ENCODE data around the gene ANO4.

ANO4 gene

GRCh38 chr12:100962086-100962712 lies 167.6 kb downstream of the ANO4 start:
- Histone ChIP-seq H3K27me3 (ENCODE audit: control insufficient read depth, insufficient read depth, low read length) (no peaks in the 10 kb centered on the region), H3K4me1 (ENCODE audit: control insufficient read depth, insufficient read depth, low read length) (no peaks in the 10 kb centered on the region), H3K27ac (ENCODE audit: low read length) (no peak overlapping the region), H3K9me3 (ENCODE audit: control insufficient read depth, insufficient read depth, low read length) (no peaks in the 10 kb centered on the region), H3K36me3 (ENCODE audit: control insufficient read depth, insufficient read depth, low read length) (no peaks in the 10 kb centered on the region), H3K4me3 (ENCODE audit: low read length) (no peak overlapping the region)
- no CpG with 5 or more reads among the region's 5 CpGs for WGBS (ENCODE audit: insufficient coverage, insufficient read length)
- DNase-seq (ENCODE audit: low read depth, low spot score) = no peak

GRCh38 chr12:100963381-100963780 lies 168.8 kb downstream of the ANO4 start:
- no CpG with 5 or more reads among the region's 3 CpGs for WGBS (ENCODE audit: insufficient coverage, insufficient read length)
- Histone ChIP-seq H3K9me3 (ENCODE audit: control insufficient read depth, insufficient read depth, low read length) (no peaks in the 10 kb centered on the region), H3K36me3 (ENCODE audit: control insufficient read depth, insufficient read depth, low read length) (no peaks in the 10 kb centered on the region), H3K4me3 (ENCODE audit: low read length) (no peak overlapping the region), H3K27me3 (ENCODE audit: control insufficient read depth, insufficient read depth, low read length) (no peaks in the 10 kb centered on the region), H3K4me1 (ENCODE audit: control insufficient read depth, insufficient read depth, low read length) (no peaks in the 10 kb centered on the region), H3K27ac (ENCODE audit: low read length) (no peak overlapping the region)
- no peak for DNase-seq (ENCODE audit: low read depth, low spot score)

GRCh38 chr12:100964028-100964427 lies 169.5 kb downstream of the ANO4 start:
- H3K27ac ChIP-seq (ENCODE audit: low read length) = no peak overlapping the region
- no CpG with 5 or more reads among the region's 2 CpGs for WGBS (ENCODE audit: insufficient coverage, insufficient read length)
- DNase-seq (ENCODE audit: low read depth, low spot score) = no peak
- no peak overlapping the region for H3K4me3 ChIP-seq (ENCODE audit: low read length)
- no peaks in the 10 kb centered on the region for H3K27me3 ChIP-seq (ENCODE audit: control insufficient read depth, insufficient read depth, low read length)
- no peaks in the 10 kb centered on the region for H3K4me1 ChIP-seq (ENCODE audit: control insufficient read depth, insufficient read depth, low read length)
- H3K36me3 ChIP-seq (ENCODE audit: control insufficient read depth, insufficient read depth, low read length) = no peaks in the 10 kb centered on the region
- H3K9me3 ChIP-seq (ENCODE audit: control insufficient read depth, insufficient read depth, low read length) = no peaks in the 10 kb centered on the region

- Histone ChIP-seq H3K27me3 (ENCODE audit: control insufficient read depth, insufficient read depth, low read length) (no peaks in the 10 kb centered on the region), H3K27ac (ENCODE audit: low read length) (no peak overlapping the region), H3K4me3 (ENCODE audit: low read length) (no peak overlapping the region), H3K36me3 (ENCODE audit: control insufficient read depth, insufficient read depth, low read length) (no peaks in the 10 kb centered on the region), H3K4me1 (ENCODE audit: control insufficient read depth, insufficient read depth, low read length) (no peaks in the 10 kb centered on the region), H3K9me3 (ENCODE audit: control insufficient read depth, insufficient read depth, low read length) (no peaks in the 10 kb centered on the region)
- no peak for DNase-seq (ENCODE audit: low read depth, low spot score)
- no CpG with 5 or more reads among the region's 1 CpG for WGBS (ENCODE audit: insufficient coverage, insufficient read length)
Observed at GRCh38 chr12:100967189-100967588, 172.6 kb downstream of the ANO4 start.

- Histone ChIP-seq H3K27ac (ENCODE audit: low read length) (no peak overlapping the region), H3K4me3 (ENCODE audit: low read length) (no peak overlapping the region), H3K4me1 (ENCODE audit: control insufficient read depth, insufficient read depth, low read length) (no peaks in the 10 kb centered on the region), H3K36me3 (ENCODE audit: control insufficient read depth, insufficient read depth, low read length) (no peaks in the 10 kb centered on the region), H3K9me3 (ENCODE audit: control insufficient read depth, insufficient read depth, low read length) (no peaks in the 10 kb centered on the region), H3K27me3 (ENCODE audit: control insufficient read depth, insufficient read depth, low read length) (no peaks in the 10 kb centered on the region)
- WGBS (ENCODE audit: insufficient coverage, insufficient read length) = no CpG with 5 or more reads among the region's 4 CpGs
- DNase-seq (ENCODE audit: low read depth, low spot score) = no peak
Observed at GRCh38 chr12:100970894-100971293, 176.3 kb downstream of the ANO4 start.

GRCh38 chr12:100972121-100972520 lies 177.5 kb downstream of the ANO4 start:
- Histone ChIP-seq H3K27me3 (ENCODE audit: control insufficient read depth, insufficient read depth, low read length) (no peaks in the 10 kb centered on the region), H3K4me3 (ENCODE audit: low read length) (no peak overlapping the region), H3K36me3 (ENCODE audit: control insufficient read depth, insufficient read depth, low read length) (no peaks in the 10 kb centered on the region), H3K9me3 (ENCODE audit: control insufficient read depth, insufficient read depth, low read length) (no peaks in the 10 kb centered on the region), H3K4me1 (ENCODE audit: control insufficient read depth, insufficient read depth, low read length) (no peaks in the 10 kb centered on the region), H3K27ac (ENCODE audit: low read length) (no peak overlapping the region)
- no CpG with 5 or more reads among the region's 2 CpGs for WGBS (ENCODE audit: insufficient coverage, insufficient read length)
- DNase-seq (ENCODE audit: low read depth, low spot score) = no peak

- Histone ChIP-seq H3K27me3 (ENCODE audit: control insufficient read depth, insufficient read depth, low read length) (no peaks in the 10 kb centered on the region), H3K4me1 (ENCODE audit: control insufficient read depth, insufficient read depth, low read length) (no peaks in the 10 kb centered on the region), H3K9me3 (ENCODE audit: control insufficient read depth, insufficient read depth, low read length) (no peaks in the 10 kb centered on the region), H3K4me3 (ENCODE audit: low read length) (no peak overlapping the region), H3K36me3 (ENCODE audit: control insufficient read depth, insufficient read depth, low read length) (no peaks in the 10 kb centered on the region), H3K27ac (ENCODE audit: low read length) (no peak overlapping the region)
- no CpG with 5 or more reads among the region's 3 CpGs for WGBS (ENCODE audit: insufficient coverage, insufficient read length)
- DNase-seq (ENCODE audit: low read depth, low spot score) = no peak
Observed at GRCh38 chr12:100974341-100974740, 179.8 kb downstream of the ANO4 start.

GRCh38 chr12:100974747-100975146 lies 180.2 kb downstream of the ANO4 start:
- H3K4me3 ChIP-seq (ENCODE audit: low read length) = no peak overlapping the region
- H3K36me3 ChIP-seq (ENCODE audit: control insufficient read depth, insufficient read depth, low read length) = no peaks in the 10 kb centered on the region
- H3K9me3 ChIP-seq (ENCODE audit: control insufficient read depth, insufficient read depth, low read length) = no peaks in the 10 kb centered on the region
- no peaks in the 10 kb centered on the region for H3K4me1 ChIP-seq (ENCODE audit: control insufficient read depth, insufficient read depth, low read length)
- H3K27me3 ChIP-seq (ENCODE audit: control insufficient read depth, insufficient read depth, low read length) = no peaks in the 10 kb centered on the region
- WGBS (ENCODE audit: insufficient coverage, insufficient read length) = no CpG with 5 or more reads among the region's 9 CpGs
- DNase-seq (ENCODE audit: low read depth, low spot score) = no peak
- H3K27ac ChIP-seq (ENCODE audit: low read length) = no peak overlapping the region

GRCh38 chr12:100976735-100977134 lies 182.2 kb downstream of the ANO4 start:
- no peak overlapping the region for H3K4me3 ChIP-seq (ENCODE audit: low read length)
- H3K4me1 ChIP-seq (ENCODE audit: control insufficient read depth, insufficient read depth, low read length) = 0 out of 2 replicates have a peak, but pooled peaks cover 1% of the 10 kb centered on the region
- no peaks in the 10 kb centered on the region for H3K36me3 ChIP-seq (ENCODE audit: control insufficient read depth, insufficient read depth, low read length)
- DNase-seq (ENCODE audit: low read depth, low spot score) = no peak
- no peaks in the 10 kb centered on the region for H3K27me3 ChIP-seq (ENCODE audit: control insufficient read depth, insufficient read depth, low read length)
- H3K9me3 ChIP-seq (ENCODE audit: control insufficient read depth, insufficient read depth, low read length) = no peaks in the 10 kb centered on the region
- no peak overlapping the region for H3K27ac ChIP-seq (ENCODE audit: low read length)
- WGBS (ENCODE audit: insufficient coverage, insufficient read length) = no CpG with 5 or more reads among the region's 1 CpG

- no peak overlapping the region for H3K27ac ChIP-seq (ENCODE audit: low read length)
- H3K4me1 ChIP-seq (ENCODE audit: control insufficient read depth, insufficient read depth, low read length) = 0 out of 2 replicates have a peak, but pooled peaks cover 1% of the 10 kb centered on the region
- DNase-seq (ENCODE audit: low read depth, low spot score) = no peak
- H3K9me3 ChIP-seq (ENCODE audit: control insufficient read depth, insufficient read depth, low read length) = no peaks in the 10 kb centered on the region
- H3K27me3 ChIP-seq (ENCODE audit: control insufficient read depth, insufficient read depth, low read length) = no peaks in the 10 kb centered on the region
- WGBS (ENCODE audit: insufficient coverage, insufficient read length) = no CpG with 5 or more reads among the region's 1 CpG
- no peaks in the 10 kb centered on the region for H3K36me3 ChIP-seq (ENCODE audit: control insufficient read depth, insufficient read depth, low read length)
- no peak overlapping the region for H3K4me3 ChIP-seq (ENCODE audit: low read length)
Observed at GRCh38 chr12:100980856-100981255, 186.3 kb downstream of the ANO4 start.

- Histone ChIP-seq H3K4me3 (ENCODE audit: low read length) (no peak overlapping the region), H3K27me3 (ENCODE audit: control insufficient read depth, insufficient read depth, low read length) (no peaks in the 10 kb centered on the region), H3K4me1 (ENCODE audit: control insufficient read depth, insufficient read depth, low read length) (peaks cover 6% of the 10 kb centered on the region; the same call in 1 of the 2 replicates), H3K9me3 (ENCODE audit: control insufficient read depth, insufficient read depth, low read length) (no peaks in the 10 kb centered on the region), H3K36me3 (ENCODE audit: control insufficient read depth, insufficient read depth, low read length) (no peaks in the 10 kb centered on the region), H3K27ac (ENCODE audit: low read length) (no peak overlapping the region)
- DNase-seq (ENCODE audit: low read depth, low spot score) = no peak
- no CpG with 5 or more reads among the region's 2 CpGs for WGBS (ENCODE audit: insufficient coverage, insufficient read length)
Observed at GRCh38 chr12:100982511-100983183, 188.1 kb downstream of the ANO4 start.

Measured in iPS DF 6.9 (cell line).